ENCODE measurements around the gene DMRT1. TPM values are rescaled to one million over a fixed set of nuclear protein-coding genes. Genes with fewer than 3 reads are reported as not detected.
"Not testable (repeated sequence)": the region's sequence is repeated elsewhere in the genome, so short reads cannot be mapped to it uniquely, and the experiment has no call there.

Gene DMRT1
- total and polyA plus RNA-seq, 7 donors: not detected

DNA sequence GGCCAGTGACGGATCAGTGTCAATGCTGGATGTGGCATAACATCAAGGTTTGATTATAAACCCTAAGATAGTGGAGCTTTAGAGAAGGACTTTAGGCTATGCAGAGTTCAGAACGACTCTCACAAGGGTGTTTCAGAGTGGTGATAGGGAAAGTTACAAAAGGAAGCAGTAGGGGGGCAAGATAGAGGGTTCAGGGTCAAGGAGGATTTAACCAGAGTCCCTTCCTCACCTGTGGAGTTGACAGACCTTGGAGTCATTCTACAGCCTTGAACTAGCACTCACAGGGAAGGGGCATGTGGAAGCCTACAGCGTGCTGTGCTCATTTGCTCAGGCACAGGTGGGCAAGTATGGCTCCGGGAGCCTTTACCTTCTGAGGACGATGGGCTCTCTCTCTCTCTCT lies 7.9 kb downstream of the DMRT1 start:
- H3K4me1 ChIP-seq: no peaks in the 10 kb centered on the region
- no peak overlapping the region for H3K27ac ChIP-seq
- no peaks in the 10 kb centered on the region for H3K36me3 ChIP-seq (ENCODE audit: insufficient read depth in 1 of 2, low read depth in 1 of 2)
- no peaks in the 10 kb centered on the region for H3K9me3 ChIP-seq
- H3K4me3 ChIP-seq: no peak overlapping the region
- WGBS, 3 donors: 68 to 76% (median 69%) methylated on average over 5 of the region's 5 CpGs
- ATAC-seq (no peak), DNase-seq (no peak)
- intact Hi-C loops (cut with DNase I): no loop called here
- TF ChIP-seq, protein P1, sequence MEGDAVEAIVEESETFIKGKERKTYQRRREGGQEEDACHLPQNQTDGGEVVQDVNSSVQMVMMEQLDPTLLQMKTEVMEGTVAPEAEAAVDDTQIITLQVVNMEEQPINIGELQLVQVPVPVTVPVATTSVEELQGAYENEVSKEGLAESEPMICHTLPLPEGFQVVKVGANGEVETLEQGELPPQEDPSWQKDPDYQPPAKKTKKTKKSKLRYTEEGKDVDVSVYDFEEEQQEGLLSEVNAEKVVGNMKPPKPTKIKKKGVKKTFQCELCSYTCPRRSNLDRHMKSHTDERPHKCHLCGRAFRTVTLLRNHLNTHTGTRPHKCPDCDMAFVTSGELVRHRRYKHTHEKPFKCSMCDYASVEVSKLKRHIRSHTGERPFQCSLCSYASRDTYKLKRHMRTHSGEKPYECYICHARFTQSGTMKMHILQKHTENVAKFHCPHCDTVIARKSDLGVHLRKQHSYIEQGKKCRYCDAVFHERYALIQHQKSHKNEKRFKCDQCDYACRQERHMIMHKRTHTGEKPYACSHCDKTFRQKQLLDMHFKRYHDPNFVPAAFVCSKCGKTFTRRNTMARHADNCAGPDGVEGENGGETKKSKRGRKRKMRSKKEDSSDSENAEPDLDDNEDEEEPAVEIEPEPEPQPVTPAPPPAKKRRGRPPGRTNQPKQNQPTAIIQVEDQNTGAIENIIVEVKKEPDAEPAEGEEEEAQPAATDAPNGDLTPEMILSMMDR (IDR thresholded peaks at IDR 0.05): no peak
- peaks cover 0 to 31% (median 13%) of the 10 kb centered on the region in 3 donors for H3K27me3 ChIP-seq (ENCODE audit: insufficient read depth in 3 of 3, low read length in 2 of 3)

DNA sequence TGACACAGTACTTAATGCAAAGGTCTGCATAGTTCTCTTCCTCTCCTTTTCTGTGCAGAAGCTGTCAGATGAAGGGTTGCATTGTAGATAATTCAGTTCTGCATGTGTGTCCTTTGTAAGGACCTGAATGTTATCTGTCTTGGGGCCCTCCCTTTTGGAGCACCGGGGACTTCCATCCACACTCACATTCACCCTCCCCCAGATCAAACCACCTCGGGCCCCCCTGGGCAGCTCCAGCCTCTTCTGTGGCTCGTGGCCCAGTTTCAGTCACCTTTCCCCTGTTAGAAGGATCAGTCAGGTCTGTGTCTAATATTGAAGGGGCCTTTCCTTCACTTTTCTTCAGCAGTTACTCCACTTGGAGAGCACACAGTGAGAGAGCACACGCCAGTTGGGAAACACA lies 11.0 kb downstream of the DMRT1 start:
- H3K27ac ChIP-seq: no peak overlapping the region
- DNase-seq (no peak), ATAC-seq (no peak)
- no peaks in the 10 kb centered on the region for H3K36me3 ChIP-seq (ENCODE audit: insufficient read depth in 1 of 2, low read depth in 1 of 2)
- no peaks in the 10 kb centered on the region for H3K9me3 ChIP-seq
- H3K27me3 ChIP-seq (ENCODE audit: insufficient read depth in 3 of 3, low read length in 2 of 3): peaks cover 0 to 5% (median 3%) of the 10 kb centered on the region in 3 donors
- WGBS, 3 donors: 44 to 51% (median 48%) methylated on average over 4 of the region's 4 CpGs
- TF ChIP-seq, protein P1 (IDR thresholded peaks at IDR 0.05): no peak
- intact Hi-C loops (cut with DNase I): no loop called here
- H3K4me1 ChIP-seq: no peaks in the 10 kb centered on the region
- no peak overlapping the region for H3K4me3 ChIP-seq

DNA sequence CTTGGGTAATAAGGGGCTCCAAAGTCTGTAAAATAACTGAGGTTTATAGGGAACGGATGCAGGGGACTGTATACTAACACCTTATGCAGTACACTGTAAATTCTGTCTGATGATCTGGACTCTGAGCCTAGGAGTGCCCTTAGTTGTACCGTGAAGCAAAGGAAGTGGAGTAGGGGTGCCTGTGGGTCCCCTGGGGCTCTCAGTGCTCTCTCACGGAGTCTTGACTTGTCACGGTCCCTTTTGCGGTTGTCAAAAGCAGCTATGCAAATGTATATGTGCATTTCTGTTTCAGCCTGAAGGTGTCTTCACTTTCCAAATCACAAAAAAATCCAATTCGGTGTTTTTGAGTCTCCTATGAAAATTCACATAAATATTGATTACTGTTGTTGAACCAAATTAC lies 17.8 kb downstream of the DMRT1 start:
- no peak overlapping the region for H3K4me3 ChIP-seq
- no peak overlapping the region for H3K27ac ChIP-seq
- DNase-seq (no peak), ATAC-seq (no peak)
- TF ChIP-seq, protein P1 (IDR thresholded peaks at IDR 0.05): no peak
- no peaks in the 10 kb centered on the region for H3K36me3 ChIP-seq (ENCODE audit: insufficient read depth in 1 of 2, low read depth in 1 of 2)
- no peaks in the 10 kb centered on the region for H3K27me3 ChIP-seq (ENCODE audit: insufficient read depth in 3 of 3, low read length in 2 of 3)
- no peaks in the 10 kb centered on the region for H3K9me3 ChIP-seq
- 43 to 47% (median 46%) methylated on average over 6 of the region's 6 CpGs for WGBS, 3 donors
- intact Hi-C loops (cut with DNase I): no loop called here
- no peaks in the 10 kb centered on the region for H3K4me1 ChIP-seq

DNA sequence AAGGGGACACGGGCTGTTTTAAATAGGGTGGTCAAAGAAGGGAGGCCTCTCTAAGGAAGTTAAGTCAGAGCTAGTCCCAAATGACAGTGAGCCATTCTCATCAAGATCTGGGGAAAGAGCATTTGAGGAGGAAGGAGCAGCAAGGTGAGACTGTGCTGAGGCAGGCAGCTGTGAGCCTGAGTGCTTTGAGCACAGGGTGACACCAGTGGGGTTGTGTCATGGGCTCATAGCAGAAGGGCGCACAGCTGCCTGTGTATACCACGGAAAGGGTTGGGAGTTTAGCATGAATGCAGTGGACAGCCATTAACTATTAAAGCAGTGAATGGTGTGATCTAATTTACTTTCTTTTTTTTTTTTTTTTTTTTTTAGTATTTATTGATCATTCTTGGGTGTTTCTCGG lies 19.2 kb downstream of the DMRT1 start:
- Histone ChIP-seq H3K36me3 (ENCODE audit: insufficient read depth in 1 of 2, low read depth in 1 of 2) (no peaks in the 10 kb centered on the region), H3K27me3 (ENCODE audit: insufficient read depth in 3 of 3, low read length in 2 of 3) (peaks cover 0 to 3% (median 0%) of the 10 kb centered on the region in 3 donors), H3K27ac (no peak overlapping the region), H3K4me3 (no peak overlapping the region), H3K9me3 (no peaks in the 10 kb centered on the region), H3K4me1 (no peaks in the 10 kb centered on the region)
- intact Hi-C loops (cut with DNase I): no loop called here
- 76 to 84% (median 81%) methylated on average over 3 of the region's 4 CpGs for WGBS, 3 donors
- ATAC-seq: no peak
- TF ChIP-seq, protein P1 (IDR thresholded peaks at IDR 0.05): no peak
- DNase-seq: no peak

DNA sequence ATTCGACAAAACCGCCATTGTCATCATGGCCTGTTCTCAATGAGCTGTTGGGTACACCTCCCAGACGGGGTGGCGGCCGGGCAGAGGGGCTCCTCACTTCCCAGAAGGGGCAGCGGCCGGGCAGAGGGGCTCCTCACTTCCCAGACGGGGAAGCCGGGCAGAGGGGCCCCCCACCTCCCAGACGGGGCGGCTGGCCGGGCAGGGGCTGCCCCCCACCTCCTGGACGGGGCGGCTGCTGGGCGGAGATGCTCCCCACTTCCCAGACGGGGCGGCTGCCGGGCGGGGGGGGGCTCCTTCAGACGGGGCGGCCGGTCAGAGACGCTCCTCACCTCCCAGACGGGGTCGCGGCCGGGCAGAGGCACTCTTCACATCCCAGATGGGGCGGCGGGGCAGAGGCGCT lies 20.0 kb downstream of the DMRT1 start:
- H3K36me3 ChIP-seq (ENCODE audit: insufficient read depth in 1 of 2, low read depth in 1 of 2); H3K4me3 ChIP-seq; DNase-seq; ATAC-seq; H3K27me3 ChIP-seq (ENCODE audit: insufficient read depth in 3 of 3, low read length in 2 of 3); H3K27ac ChIP-seq; H3K4me1 ChIP-seq; intact Hi-C loops (cut with DNase I); H3K9me3 ChIP-seq: not testable (repeated sequence)
- 92 to 96% (median 93%) methylated on average over 18 to 27 of the region's 30 CpGs for WGBS, 3 donors

Measured in psoas muscle (tissue), 8 donors.